Measurements from ENCODE around the gene DPP9.

DPP9 gene

DNA sequence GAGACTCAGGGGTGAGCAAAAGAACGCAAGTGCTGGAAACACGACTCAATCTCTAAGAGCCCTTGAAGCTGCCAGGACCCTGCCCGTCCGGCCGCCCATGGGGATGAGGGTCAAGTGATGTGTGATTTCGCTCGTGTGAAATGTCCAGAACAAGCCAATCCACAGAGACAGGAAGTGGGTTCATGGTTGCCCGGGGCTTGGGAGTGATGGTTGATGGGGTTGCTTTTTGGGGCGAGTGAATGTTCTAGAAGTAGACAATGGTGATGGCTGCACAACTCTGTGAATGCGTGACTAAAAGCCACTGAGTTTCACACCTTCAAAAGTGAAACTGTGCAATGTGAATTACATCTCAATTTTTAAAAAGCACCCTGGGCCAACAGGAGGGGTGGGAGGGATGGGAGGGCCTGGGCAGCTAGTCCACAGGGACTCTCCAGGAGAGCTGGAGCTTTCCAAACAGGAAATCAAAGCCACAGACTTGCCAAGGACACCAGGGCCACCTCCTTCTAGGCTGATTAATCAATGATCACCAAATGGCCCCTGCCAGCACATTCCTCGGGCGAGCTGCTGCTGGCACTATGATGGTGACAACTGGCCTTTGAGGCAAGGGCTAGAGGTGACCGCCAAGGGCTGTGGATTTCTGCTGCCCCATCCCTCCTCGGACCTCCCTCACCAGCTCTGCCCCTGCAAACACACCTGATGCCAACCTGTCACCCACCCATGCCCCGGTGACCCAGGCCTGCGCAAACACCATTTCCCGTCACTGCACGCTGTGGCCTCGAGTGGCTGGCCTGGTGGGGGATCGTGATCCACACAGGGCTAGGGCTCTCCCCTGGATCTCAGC, 14.0 kb downstream of the DPP9 start:
- H3K4me3 ChIP-seq (ENCODE audit: low read length): no peak overlapping the region
- DNase-seq (ENCODE audit: low read depth): no peak
- TF ChIP-seq, protein P1, sequence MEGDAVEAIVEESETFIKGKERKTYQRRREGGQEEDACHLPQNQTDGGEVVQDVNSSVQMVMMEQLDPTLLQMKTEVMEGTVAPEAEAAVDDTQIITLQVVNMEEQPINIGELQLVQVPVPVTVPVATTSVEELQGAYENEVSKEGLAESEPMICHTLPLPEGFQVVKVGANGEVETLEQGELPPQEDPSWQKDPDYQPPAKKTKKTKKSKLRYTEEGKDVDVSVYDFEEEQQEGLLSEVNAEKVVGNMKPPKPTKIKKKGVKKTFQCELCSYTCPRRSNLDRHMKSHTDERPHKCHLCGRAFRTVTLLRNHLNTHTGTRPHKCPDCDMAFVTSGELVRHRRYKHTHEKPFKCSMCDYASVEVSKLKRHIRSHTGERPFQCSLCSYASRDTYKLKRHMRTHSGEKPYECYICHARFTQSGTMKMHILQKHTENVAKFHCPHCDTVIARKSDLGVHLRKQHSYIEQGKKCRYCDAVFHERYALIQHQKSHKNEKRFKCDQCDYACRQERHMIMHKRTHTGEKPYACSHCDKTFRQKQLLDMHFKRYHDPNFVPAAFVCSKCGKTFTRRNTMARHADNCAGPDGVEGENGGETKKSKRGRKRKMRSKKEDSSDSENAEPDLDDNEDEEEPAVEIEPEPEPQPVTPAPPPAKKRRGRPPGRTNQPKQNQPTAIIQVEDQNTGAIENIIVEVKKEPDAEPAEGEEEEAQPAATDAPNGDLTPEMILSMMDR (IDR thresholded peaks at IDR 0.05; ENCODE audit: insufficient read depth, low read depth, low read length, missing control alignments): no peak

DNA sequence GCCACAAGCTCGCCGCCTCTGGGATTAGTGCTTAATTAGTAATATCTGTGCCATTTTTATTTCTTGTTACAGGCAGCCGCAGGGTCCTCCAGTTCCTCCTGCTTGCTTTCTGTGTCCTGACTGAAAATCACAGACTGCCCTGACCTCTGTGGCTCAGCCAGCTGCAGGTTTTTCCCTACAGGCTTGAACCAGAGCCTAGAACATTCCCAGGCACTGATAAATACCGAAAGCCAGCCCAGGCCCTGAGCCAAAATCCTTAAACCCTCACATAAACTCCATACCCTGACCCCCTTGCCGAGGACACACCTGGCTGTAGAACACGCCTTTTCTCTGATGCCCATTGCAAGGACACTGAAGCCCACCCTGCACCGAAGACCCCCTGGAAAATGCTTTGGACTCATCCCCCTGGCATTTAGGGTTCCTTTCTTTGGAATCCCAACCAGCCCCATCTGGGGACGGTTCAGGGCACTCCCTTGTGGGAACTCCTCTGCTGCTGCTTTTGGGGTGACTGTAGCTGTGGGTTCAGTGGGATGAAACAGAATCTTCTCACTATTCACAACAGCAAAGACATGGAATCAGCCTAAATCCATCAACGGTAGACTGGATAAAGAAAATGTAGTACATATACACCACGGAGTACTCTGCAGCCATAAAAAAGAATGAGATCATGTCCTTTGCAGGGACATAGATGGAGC, 15.5 kb downstream of the DPP9 start:
- no peak overlapping the region for H3K4me3 ChIP-seq (ENCODE audit: low read length)
- TF ChIP-seq, protein P1 (IDR thresholded peaks at IDR 0.05; ENCODE audit: insufficient read depth, low read depth, low read length, missing control alignments): no peak
- DNase-seq (ENCODE audit: low read depth): no peak

DNA sequence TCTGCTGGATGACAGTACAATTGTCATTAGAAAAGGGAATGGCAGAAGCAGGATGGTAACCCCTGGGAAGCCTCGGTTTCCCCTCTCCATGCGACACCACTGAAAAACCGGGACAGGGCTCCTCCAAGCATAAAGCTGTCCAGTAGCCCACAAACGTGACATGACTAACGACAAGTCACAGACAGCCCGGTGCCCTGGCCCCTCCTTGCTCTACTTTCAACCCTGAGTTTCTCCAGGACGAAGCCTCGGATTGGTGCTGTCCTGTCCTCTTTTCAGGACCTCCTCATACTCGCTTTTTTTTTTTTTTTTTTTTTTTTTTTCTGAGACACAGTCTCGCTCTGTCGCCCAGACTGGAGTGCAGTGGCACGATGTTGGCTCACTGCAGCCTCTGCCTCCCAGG, 16.3 kb downstream of the DPP9 start:
- H3K4me3 ChIP-seq (ENCODE audit: low read length): no peak overlapping the region
- DNase-seq (ENCODE audit: low read depth): no peak
- TF ChIP-seq, protein P1 (IDR thresholded peaks at IDR 0.05; ENCODE audit: insufficient read depth, low read depth, low read length, missing control alignments): no peak

DNA sequence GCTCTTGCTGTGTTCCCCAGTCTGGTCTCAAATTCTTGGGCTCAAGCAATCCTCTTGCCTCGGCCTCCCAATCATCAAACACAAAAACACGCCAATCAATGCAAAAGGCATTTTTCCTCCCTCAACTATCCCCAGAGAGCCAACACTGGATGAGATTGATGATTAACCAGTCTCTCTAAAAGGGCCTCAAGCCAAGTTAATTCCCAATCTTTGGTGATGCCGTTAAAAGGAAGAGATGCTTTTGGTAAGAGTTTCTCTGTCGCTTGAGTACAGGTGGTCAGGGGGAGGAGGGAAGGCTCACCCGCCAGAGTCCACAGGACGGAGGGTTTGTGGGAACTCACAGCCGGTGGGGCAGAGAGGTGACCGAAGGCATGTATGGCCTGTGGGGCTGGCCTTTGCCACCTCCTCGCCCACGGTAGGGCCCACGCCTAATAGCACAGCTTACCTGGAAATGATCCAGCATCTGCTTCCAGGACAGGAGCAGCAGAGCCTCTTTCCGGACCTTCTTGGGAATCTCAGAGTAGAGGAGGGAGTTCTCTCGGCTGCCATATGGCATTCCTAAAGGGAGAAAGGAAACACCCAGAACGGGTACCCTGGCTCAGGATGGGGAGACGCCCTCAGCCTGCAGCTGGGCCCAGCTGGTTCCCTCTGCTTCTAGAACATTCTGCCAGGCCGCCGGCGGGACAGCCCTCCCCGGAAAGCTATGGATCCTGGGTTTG, 18.1 kb downstream of the DPP9 start:
- TF ChIP-seq, protein P1 (IDR thresholded peaks at IDR 0.05; ENCODE audit: insufficient read depth, low read depth, low read length, missing control alignments): no peak
- DNase-seq (ENCODE audit: low read depth): no peak
- no peak overlapping the region for H3K4me3 ChIP-seq (ENCODE audit: low read length)

DNA sequence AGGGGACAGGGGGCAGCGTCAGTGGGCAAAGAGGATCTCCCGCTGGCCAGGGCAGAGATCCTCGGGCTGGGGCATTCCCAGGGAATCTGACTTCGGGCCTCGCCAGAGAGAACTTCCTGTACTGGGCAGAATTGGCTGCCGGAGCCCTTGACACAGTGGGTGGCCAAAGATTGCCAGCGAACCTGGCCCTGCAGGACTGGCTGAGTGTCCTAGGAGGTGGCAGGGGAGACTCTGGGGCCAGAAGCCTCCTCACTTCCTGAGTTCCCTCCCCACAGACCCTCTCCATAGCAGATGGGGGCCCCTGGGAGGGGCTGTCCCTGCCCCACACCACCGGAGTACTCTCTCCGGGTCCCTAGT, 19.3 kb downstream of the DPP9 start:
- TF ChIP-seq, protein P1 (IDR thresholded peaks at IDR 0.05; ENCODE audit: insufficient read depth, low read depth, low read length, missing control alignments): no peak
- no peak for DNase-seq (ENCODE audit: low read depth)
- H3K4me3 ChIP-seq (ENCODE audit: low read length): no peak overlapping the region

DNA sequence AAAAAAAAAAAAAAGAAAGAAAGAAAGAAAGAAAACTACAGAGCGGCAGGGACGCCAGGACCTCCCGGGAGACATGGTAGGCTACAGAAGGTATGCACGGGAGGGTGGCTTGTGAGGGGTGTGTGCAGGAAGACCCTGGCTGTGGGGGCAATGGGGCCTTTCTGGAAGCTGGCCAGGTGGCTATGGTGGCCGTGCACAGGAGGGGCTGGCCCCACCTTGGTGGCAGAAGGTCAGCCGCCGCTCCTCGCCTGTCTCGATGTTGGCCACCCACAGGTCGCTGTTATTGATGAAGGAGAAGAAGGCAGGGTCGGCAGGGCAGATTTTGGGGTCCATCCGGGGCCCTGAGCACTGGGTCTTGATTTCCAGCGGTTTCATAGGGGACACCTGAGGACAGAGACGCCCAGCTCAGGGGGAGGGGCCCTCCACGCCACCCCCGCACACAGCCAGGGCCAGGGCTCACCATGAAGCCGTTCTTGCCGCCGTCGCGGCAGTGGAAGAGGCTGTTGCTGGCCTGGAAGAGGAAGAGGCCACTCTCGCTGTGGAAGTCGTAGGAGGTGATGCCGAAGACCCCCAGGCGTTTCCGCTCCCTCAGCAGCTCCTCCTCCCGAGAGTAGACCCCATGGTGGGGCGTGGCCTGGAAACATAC, 19.8 kb downstream of the DPP9 start:
- TF ChIP-seq, protein P1 (IDR thresholded peaks at IDR 0.05; ENCODE audit: insufficient read depth, low read depth, low read length, missing control alignments): no peak
- H3K4me3 ChIP-seq (ENCODE audit: low read length): no peak overlapping the region
- DNase-seq (ENCODE audit: low read depth): no peak

Data from epithelial cell of esophagus (primary cell).